HG02798 (cell line): Measurements from ENCODE around the gene CDC42EP1.
"Not testable (repeated sequence)": the region's sequence is repeated elsewhere in the genome, so short reads cannot be mapped to it uniquely, and the experiment has no call there.

Source experiments
- ATAC-seq: cut with Tn5 transposase; IDR thresholded peaks from one replicate; pipeline ENCODE4 v1.9.1; 2021; ENCODE audit warnings: mild to moderate bottlenecking; ENCODE audit not compliant: unreplicated experiment, poor library complexity

CDC42EP1 gene

GRCh38 chr22:37609240-37610152 lies 49.2 kb downstream of the CDC42EP1 start:
- no peak for ATAC-seq

GRCh38 chr22:37610153-37610475 lies 49.8 kb downstream of the CDC42EP1 start:
- ATAC-seq: not testable (repeated sequence)

GRCh38 chr22:37610480-37611129 lies 50.3 kb downstream of the CDC42EP1 start:
- ATAC-seq: no peak

- ATAC-seq: no peak
Observed at GRCh38 chr22:37611207-37611606, 50.9 kb downstream of the CDC42EP1 start.

GRCh38 chr22:37616201-37617083 lies 56.2 kb downstream of the CDC42EP1 start:
- no peak for ATAC-seq

- no peak for ATAC-seq
Observed at GRCh38 chr22:37617431-37617830, 57.2 kb downstream of the CDC42EP1 start.

- no peak for ATAC-seq
Observed at GRCh38 chr22:37618072-37618656, 57.9 kb downstream of the CDC42EP1 start.

DNA sequence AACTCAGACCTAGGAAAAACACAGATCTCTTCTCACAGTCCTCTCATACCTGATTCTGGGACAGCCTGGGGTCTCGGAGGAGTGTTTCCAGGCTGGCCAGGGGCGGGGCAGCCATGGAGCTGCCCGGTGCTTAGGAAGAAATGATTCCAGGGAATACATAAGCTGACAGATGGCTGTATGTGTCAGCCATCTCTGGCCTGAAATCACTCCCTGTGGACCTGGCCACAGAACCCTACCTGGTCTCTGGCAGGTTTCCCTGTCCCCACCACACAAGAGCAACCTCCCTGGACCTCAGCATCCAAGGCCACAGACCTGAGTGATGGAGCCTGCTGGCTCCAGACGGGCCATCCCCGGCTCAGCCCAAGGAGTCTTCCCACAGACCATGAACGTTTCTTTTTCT lies 58.4 kb downstream of the CDC42EP1 start:
- no peak for ATAC-seq
